WI38 (cell line): ENCODE data around the gene RNF180.

ENCODE experiments used
- H3K4me3 ChIP-seq: 2 replicates; pipeline ENCODE4 v1.5.1; 2011; ENCODE audit warnings: low read depth, mild to moderate bottlenecking, control low read depth, low read length
- CTCF ChIP-seq: IDR thresholded peaks from 2 replicates; pipeline ENCODE4 v1.5.1; 2012; ENCODE audit warnings: low read depth, mild to moderate bottlenecking, control low read depth, low read length

The RNF180 gene

GRCh38 chr5:64161420-64161819, 4.2 kb upstream of the RNF180 start:
- H3K4me3 ChIP-seq: no peak overlapping the region
- no peak for TF ChIP-seq CTCF

GRCh38 chr5:64163135-64163534, 2.5 kb upstream of the RNF180 start:
- no peak for TF ChIP-seq CTCF
- H3K4me3 ChIP-seq: no peak overlapping the region

GRCh38 chr5:64163746-64164145, 1.9 kb upstream of the RNF180 start:
- no peak for TF ChIP-seq CTCF
- H3K4me3 ChIP-seq: no peak overlapping the region

GRCh38 chr5:64164166-64164565, 1.5 kb upstream of the RNF180 start:
- no peak for TF ChIP-seq CTCF
- H3K4me3 ChIP-seq: no peak overlapping the region

- H3K4me3 ChIP-seq: no peak overlapping the region
- TF ChIP-seq CTCF: no peak
These were observed 513 bp upstream of the RNF180 start for GRCh38 chr5:64165160-64165499.

- H3K4me3 ChIP-seq: no peak overlapping the region
These were observed 737 bp downstream of the RNF180 start for GRCh38 chr5:64166201-64166959.

GRCh38 chr5:64176301-64176700, 10.7 kb downstream of the RNF180 start:
- H3K4me3 ChIP-seq: no peak overlapping the region
- TF ChIP-seq CTCF: no peak

More at GRCh38 chr5:64166201-64166959, 737 bp downstream of the RNF180 start:
- TF ChIP-seq CTCF: no peak
